ENCODE results near the gene FRG2B.
"Not testable (repeated sequence)": the region's sequence is repeated elsewhere in the genome, so short reads cannot be mapped to it uniquely, and the experiment has no call there.

The FRG2B gene

DNA sequence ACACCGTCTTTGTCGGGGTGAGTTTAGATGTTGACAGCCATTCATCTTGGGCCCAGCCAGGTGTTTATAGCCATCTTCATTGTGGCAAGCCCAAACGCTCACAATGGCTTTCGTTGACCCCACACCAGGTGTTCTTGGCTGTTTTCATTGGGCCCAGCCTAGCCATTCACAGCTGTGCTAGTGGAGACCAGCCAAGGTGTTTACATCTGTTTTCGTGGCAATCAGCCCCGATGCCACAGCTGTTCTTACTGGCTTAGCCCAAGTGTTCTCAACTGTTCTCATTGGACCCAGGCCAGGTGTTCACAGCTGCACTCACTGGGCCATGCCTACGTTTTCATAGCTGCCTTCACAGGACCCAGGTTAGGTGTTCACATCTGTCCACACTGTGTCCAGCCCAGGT is 7.7 kb downstream of the FRG2B start:
- Histone ChIP-seq H3K9ac (ENCODE audit: low read depth, low read length) (no peak overlapping the region), H3K4me3 (ENCODE audit: low read length) (no peak overlapping the region), H3K4me1 (ENCODE audit: insufficient read depth, low read length) (no peaks in the 10 kb centered on the region), H3K36me3 (ENCODE audit: insufficient read depth, low read depth, low read length) (no peaks in the 10 kb centered on the region), H3K9me3 (ENCODE audit: insufficient read depth, low read depth, low read length) (peaks cover 84% of the 10 kb centered on the region), H3K27ac (ENCODE audit: low read length) (no peak overlapping the region), H3K27me3 (ENCODE audit: insufficient read depth, low read length) (no peaks in the 10 kb centered on the region)

DNA sequence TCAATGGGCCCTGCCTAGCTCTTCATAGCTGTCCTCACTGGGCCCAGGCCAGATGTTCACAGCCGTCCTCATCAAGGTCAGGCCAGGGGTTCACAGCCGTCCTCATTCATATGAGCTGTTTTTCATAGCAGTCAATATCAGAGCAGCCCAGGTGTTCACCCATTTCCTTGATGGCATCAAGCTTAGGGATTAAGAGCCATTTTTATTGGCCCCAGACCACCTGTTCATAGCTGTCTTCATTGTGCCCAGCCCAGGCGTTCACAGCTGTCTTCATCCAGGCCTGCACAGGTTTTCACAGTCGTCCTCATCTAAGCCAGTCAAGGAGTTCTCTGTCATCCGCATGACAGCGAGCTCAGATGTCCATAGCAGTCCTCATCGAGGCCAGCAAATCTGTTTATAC is 9.4 kb downstream of the FRG2B start:
- Histone ChIP-seq H3K9me3 (ENCODE audit: insufficient read depth, low read depth, low read length) (peaks cover 98% of the 10 kb centered on the region), H3K27ac (ENCODE audit: low read length) (no peak overlapping the region), H3K4me1 (ENCODE audit: insufficient read depth, low read length) (no peaks in the 10 kb centered on the region), H3K9ac (ENCODE audit: low read depth, low read length) (no peak overlapping the region), H3K36me3 (ENCODE audit: insufficient read depth, low read depth, low read length) (no peaks in the 10 kb centered on the region), H3K4me3 (ENCODE audit: low read length) (no peak overlapping the region), H3K27me3 (ENCODE audit: insufficient read depth, low read length) (no peaks in the 10 kb centered on the region)

DNA sequence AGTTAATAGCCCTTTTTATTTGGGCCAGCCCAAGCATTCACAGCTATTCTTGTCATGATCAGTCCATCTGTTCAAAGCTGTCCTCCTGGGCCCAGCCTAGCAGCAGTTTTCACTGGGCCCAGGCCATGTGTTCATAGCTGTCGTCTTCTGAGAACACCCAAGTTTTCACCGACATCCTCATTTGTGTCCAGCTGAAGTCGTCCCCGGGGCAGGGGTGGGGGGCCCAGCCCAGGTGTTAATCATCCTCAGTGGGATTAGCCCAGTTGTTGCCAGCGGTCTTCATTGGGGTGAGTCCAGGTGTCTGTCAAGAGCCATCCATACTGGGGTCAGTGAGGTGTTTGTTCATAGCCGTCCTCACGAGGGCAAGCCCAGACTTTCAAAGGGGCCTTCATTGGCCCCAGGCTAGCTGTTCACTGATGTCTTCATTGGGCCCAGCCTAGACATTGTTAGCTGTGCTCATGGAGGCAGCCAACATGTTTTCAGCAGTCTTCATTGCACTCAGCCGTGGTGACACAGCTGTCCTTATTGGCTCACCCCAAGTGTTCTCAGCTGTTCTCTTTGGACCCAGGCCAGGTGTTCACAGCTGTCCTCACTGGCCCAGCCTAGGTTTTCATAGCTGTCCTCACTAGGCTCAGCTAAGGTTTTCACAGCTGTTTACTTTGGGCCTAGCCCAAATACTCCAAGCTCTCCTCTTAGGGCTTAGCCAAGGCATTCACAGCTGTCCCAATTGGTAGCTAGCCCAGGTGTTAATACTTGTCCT is 10.0 kb downstream of the FRG2B start:
- Histone ChIP-seq H3K27ac (ENCODE audit: low read length) (no peak overlapping the region), H3K9me3 (ENCODE audit: insufficient read depth, low read depth, low read length) (peaks cover 99% of the 10 kb centered on the region), H3K4me3 (ENCODE audit: low read length) (no peak overlapping the region; the same call in 1 of the 2 replicates), H3K4me1 (ENCODE audit: insufficient read depth, low read length) (no peaks in the 10 kb centered on the region), H3K36me3 (ENCODE audit: insufficient read depth, low read depth, low read length) (no peaks in the 10 kb centered on the region), H3K9ac (ENCODE audit: low read depth, low read length) (no peak overlapping the region), H3K27me3 (ENCODE audit: insufficient read depth, low read length) (no peaks in the 10 kb centered on the region)

DNA sequence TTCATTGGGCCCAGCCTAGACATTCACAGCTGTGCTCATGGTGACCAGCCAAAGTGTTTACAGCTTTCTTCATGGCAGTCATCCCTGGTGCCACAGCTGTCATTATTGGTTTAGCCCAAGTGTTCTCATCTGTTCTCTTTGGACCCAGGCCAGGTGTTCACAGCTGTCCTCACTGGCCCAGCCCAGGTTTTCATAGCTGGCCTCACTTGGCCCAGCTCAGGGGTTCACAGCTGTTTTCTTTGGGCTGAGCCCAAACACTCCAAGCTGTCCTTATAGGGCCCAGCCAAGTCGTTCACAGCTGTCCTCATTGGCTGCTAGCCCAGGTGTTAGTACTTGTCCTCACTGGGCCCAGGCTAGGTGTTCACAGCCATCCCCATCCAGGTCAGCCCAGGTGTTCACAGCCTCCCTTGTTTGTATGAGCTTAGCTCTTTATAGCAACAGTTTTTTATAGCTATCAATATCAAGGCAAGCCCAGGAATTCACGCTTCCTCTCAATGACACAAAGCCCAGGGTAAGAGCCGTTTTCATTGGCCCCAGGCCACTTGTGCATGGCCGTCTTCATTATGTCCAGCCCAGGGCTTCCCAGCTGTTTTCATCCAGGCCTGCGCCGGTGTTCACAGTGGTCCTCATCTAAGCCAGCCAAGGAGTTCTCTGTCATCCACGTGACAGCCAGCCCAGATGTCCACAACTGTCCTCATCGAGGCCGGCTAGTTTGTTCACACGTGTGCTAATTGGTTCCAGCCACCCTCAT is 11.6 kb downstream of the FRG2B start:
- H3K4me1 ChIP-seq (ENCODE audit: insufficient read depth, low read length), result no peaks in the 10 kb centered on the region
- no peak overlapping the region for H3K9ac ChIP-seq (ENCODE audit: low read depth, low read length)
- peaks cover 93% of the 10 kb centered on the region for H3K9me3 ChIP-seq (ENCODE audit: insufficient read depth, low read depth, low read length)
- H3K4me3 ChIP-seq (ENCODE audit: low read length), result no peak overlapping the region
- no peak overlapping the region for H3K27ac ChIP-seq (ENCODE audit: low read length)
- H3K27me3 ChIP-seq (ENCODE audit: insufficient read depth, low read length), result no peaks in the 10 kb centered on the region
- no peaks in the 10 kb centered on the region for H3K36me3 ChIP-seq (ENCODE audit: insufficient read depth, low read depth, low read length)

DNA sequence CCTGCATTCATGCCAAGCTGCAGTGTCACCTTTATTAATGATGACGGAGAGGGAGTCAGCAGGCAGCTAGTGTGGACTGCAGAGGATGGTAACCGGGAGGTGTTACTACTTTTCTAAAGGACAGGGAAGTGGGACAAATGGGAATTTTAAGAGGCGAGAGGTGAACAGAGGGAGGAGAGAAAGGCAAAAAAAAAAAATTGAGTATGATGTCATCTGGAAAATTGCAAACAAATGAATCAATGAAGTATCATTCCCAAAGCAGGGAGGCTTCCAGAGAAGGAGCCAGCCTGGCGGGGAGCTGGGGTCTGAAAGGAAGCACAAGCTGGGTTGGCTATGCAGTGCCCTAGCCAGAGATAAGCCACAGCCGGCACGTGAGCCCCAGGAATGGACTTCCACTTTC is 12.9 kb downstream of the FRG2B start:
- no peaks in the 10 kb centered on the region for H3K4me1 ChIP-seq (ENCODE audit: insufficient read depth, low read length)
- no peaks in the 10 kb centered on the region for H3K36me3 ChIP-seq (ENCODE audit: insufficient read depth, low read depth, low read length)
- no peaks in the 10 kb centered on the region for H3K27me3 ChIP-seq (ENCODE audit: insufficient read depth, low read length)
- no peak overlapping the region for H3K4me3 ChIP-seq (ENCODE audit: low read length)
- H3K27ac ChIP-seq (ENCODE audit: low read length), result no peak overlapping the region
- H3K9ac ChIP-seq (ENCODE audit: low read depth, low read length), result no peak overlapping the region
- peaks cover 93% of the 10 kb centered on the region for H3K9me3 ChIP-seq (ENCODE audit: insufficient read depth, low read depth, low read length)

DNA sequence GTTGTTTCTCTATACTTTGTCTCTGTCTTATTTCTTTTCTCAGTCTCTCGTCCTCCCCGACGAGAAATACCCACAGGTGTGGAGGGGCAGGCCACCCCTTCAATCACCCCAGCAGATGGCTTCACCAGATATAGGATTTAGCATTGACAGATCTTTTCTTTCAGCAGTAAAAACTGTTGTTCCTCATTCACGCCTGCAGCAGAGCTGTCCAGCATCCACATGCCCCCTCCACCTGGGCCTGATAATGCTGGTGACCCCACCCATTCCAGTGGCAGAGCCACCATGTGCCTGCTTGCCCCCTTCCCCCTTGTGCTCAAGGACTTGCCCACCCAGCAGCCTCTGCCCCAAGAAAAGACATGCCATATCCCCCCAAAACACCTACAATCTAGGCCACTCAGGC is 15.5 kb downstream of the FRG2B start:
- Histone ChIP-seq H3K9me3 (ENCODE audit: insufficient read depth, low read depth, low read length) (peaks cover 93% of the 10 kb centered on the region), H3K36me3 (ENCODE audit: insufficient read depth, low read depth, low read length) (no peaks in the 10 kb centered on the region), H3K4me3 (ENCODE audit: low read length) (no peak overlapping the region), H3K27ac (ENCODE audit: low read length) (no peak overlapping the region), H3K4me1 (ENCODE audit: insufficient read depth, low read length) (no peaks in the 10 kb centered on the region), H3K9ac (ENCODE audit: low read depth, low read length) (no peak overlapping the region), H3K27me3 (ENCODE audit: insufficient read depth, low read length) (no peaks in the 10 kb centered on the region)

DNA sequence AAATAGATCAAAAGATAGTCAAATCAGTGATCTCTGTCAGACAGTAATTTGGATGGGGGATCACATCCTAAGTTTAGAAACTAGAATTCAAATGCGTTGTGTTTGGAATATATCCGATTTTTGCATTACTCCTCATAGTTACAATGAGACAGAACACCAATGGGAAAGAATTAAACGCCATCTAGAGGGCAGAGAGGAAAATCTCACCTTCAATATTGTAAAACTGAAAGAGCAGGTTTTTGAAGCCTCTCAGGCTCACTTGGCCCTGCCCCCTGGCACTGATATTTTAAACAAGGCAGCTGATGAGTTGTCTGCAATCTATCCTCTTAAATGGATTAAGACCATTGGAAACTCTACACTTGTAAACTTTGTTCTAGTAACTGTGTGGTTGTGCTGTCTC is 17.7 kb downstream of the FRG2B start:
- Histone ChIP-seq H3K4me3 (ENCODE audit: low read length) (no peak overlapping the region), H3K36me3 (ENCODE audit: insufficient read depth, low read depth, low read length) (no peaks in the 10 kb centered on the region), H3K27ac (ENCODE audit: low read length) (no peak overlapping the region), H3K9ac (ENCODE audit: low read depth, low read length) (no peak overlapping the region), H3K27me3 (ENCODE audit: insufficient read depth, low read length) (no peaks in the 10 kb centered on the region), H3K4me1 (ENCODE audit: insufficient read depth, low read length) (no peaks in the 10 kb centered on the region), H3K9me3 (ENCODE audit: insufficient read depth, low read depth, low read length) (peaks cover 93% of the 10 kb centered on the region)

DNA sequence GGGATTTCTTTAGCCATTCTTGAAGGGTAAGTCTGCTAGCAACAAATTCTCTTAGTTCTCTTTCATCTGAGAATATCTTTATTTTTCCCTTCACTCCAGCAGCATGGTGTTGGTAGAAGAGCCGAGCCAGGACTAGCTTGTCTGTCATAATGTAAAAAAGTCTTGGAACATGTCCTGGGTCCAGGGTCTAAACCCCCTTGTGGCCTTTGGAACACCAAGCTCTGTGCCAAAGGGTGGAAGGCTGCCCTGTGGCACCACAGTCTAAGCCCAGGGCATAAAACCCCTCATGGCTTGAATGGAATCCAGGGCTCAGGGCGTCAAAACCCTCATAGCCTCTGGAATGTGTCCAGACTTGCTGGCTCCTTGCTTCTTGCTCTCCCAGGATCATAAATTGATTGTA is 23.2 kb downstream of the FRG2B start:
- H3K36me3 ChIP-seq (ENCODE audit: insufficient read depth, low read depth, low read length); H3K27me3 ChIP-seq (ENCODE audit: insufficient read depth, low read length); H3K4me1 ChIP-seq (ENCODE audit: insufficient read depth, low read length); H3K9ac ChIP-seq (ENCODE audit: low read depth, low read length); H3K27ac ChIP-seq (ENCODE audit: low read length); H3K4me3 ChIP-seq (ENCODE audit: low read length): not testable (repeated sequence)
- H3K9me3 ChIP-seq (ENCODE audit: insufficient read depth, low read depth, low read length), result peaks cover 94% of the 10 kb centered on the region

DNA sequence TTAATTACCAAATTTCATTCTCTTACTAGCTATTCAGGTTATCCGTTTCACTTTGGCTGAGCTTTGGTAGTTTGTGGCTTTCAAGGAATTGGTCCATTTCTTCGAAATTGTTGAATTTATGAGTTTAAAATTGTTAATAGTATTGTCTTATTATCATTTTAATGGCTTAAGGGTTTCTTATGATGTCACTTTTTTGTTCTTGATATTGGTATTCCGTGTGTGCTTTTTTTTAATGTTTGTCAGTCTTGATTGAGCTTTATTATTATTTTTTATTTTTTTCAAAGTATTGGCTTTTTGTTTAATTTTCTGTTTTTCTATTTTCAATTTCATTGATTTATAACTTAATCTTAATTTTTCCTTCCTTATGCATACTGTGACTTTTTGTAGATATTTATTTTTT is 25.9 kb downstream of the FRG2B start:
- Histone ChIP-seq H3K27ac (ENCODE audit: low read length) (no peak overlapping the region), H3K36me3 (ENCODE audit: insufficient read depth, low read depth, low read length) (no peaks in the 10 kb centered on the region), H3K9ac (ENCODE audit: low read depth, low read length) (no peak overlapping the region), H3K27me3 (ENCODE audit: insufficient read depth, low read length) (no peaks in the 10 kb centered on the region), H3K9me3 (ENCODE audit: insufficient read depth, low read depth, low read length) (peaks cover 94% of the 10 kb centered on the region), H3K4me3 (ENCODE audit: low read length) (no peak overlapping the region), H3K4me1 (ENCODE audit: insufficient read depth, low read length) (no peaks in the 10 kb centered on the region)

DNA sequence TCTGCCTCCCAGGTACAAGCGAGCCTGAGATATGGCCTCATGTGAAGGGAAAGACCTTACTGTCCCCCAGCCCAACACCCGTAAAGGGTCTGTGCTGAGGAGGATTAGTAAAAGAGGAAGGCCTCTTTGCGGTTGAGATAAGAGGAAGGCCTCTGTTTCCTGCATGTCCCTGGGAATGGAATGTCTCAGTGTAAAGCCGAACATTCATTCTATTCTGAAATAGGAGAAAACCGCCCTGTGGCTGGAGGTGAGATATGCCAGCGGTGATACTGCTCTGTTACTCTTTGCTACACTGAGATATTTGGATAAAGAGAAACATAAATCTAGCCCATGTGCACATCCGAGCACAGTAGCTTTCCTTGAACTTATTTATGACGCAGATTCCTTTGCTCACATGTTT is 26.7 kb downstream of the FRG2B start:
- not testable (repeated sequence) for H3K36me3 ChIP-seq (ENCODE audit: insufficient read depth, low read depth, low read length); H3K4me3 ChIP-seq (ENCODE audit: low read length); H3K27ac ChIP-seq (ENCODE audit: low read length); H3K4me1 ChIP-seq (ENCODE audit: insufficient read depth, low read length); H3K27me3 ChIP-seq (ENCODE audit: insufficient read depth, low read length); H3K9ac ChIP-seq (ENCODE audit: low read depth, low read length)
- peaks cover 94% of the 10 kb centered on the region for H3K9me3 ChIP-seq (ENCODE audit: insufficient read depth, low read depth, low read length)

DNA sequence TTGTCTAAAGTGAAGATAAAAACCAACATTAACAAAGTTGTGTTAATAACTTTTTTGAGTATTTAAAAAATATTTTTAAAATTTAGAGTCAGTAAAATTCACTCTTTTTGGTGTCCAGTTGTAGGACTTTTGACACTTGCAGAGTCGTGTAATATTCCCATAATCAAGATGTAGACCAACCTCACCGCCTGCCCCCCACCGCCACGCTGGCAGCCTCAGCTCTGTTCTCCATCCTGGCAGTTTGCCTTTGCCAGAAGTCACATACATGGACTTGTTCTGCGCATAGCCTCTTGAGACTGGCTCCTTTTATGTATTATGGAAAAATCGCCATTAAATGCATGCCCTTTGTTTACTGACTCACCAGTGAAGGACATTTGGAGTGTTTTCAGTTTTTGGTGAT is 33.9 kb downstream of the FRG2B start:
- Histone ChIP-seq H3K4me3 (ENCODE audit: low read length) (no peak overlapping the region), H3K4me1 (ENCODE audit: insufficient read depth, low read length) (no peaks in the 10 kb centered on the region), H3K27ac (ENCODE audit: low read length) (no peak overlapping the region), H3K36me3 (ENCODE audit: insufficient read depth, low read depth, low read length) (no peaks in the 10 kb centered on the region), H3K27me3 (ENCODE audit: insufficient read depth, low read length) (no peaks in the 10 kb centered on the region), H3K9ac (ENCODE audit: low read depth, low read length) (no peak overlapping the region), H3K9me3 (ENCODE audit: insufficient read depth, low read depth, low read length) (peaks cover 97% of the 10 kb centered on the region)

DNA sequence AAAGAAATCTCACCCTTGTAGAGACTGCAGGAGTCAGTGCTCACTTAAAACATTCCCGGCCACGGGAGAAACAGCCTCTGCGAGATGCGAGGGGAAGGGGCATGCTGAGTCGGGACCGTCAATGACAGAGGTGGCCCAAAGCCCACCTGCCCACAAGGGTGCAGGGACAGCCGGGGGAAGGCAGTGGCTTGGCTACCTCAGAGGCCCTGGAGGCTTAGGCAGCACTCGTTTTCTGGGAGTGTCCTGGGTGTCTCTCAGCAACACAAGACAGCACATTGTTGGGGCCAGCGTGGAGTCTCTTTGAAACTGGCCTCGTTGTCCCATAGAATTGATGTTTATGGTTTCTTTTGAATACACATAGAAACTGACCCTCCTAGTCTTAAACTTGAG is 35.6 kb downstream of the FRG2B start:
- no peaks in the 10 kb centered on the region for H3K36me3 ChIP-seq (ENCODE audit: insufficient read depth, low read depth, low read length)
- H3K4me3 ChIP-seq (ENCODE audit: low read length), result no peak overlapping the region
- H3K9ac ChIP-seq (ENCODE audit: low read depth, low read length), result no peak overlapping the region
- no peaks in the 10 kb centered on the region for H3K4me1 ChIP-seq (ENCODE audit: insufficient read depth, low read length)
- H3K27ac ChIP-seq (ENCODE audit: low read length), result no peak overlapping the region
- no peaks in the 10 kb centered on the region for H3K27me3 ChIP-seq (ENCODE audit: insufficient read depth, low read length)
- peaks cover 91% of the 10 kb centered on the region for H3K9me3 ChIP-seq (ENCODE audit: insufficient read depth, low read depth, low read length)

Measured in iPS-20b (cell line).